Gastroesophageal sphincter (tissue), 3 donors: Measurements from ENCODE around the gene CFAP45.

Experiments
- EP300 ChIP-seq: sonication (generic); formaldehyde crosslinking; IDR thresholded peaks from one replicate; pipeline ENCODE4 v1.6.1; 2017; ENCODE audit warnings: antibody characterized with exemption, mild to moderate bottlenecking
- POLR2A ChIP-seq, 2 donors: fragments of 450-650 bp; IDR thresholded peaks; one replicate each; pipeline ENCODE4 v1.6.1; 2017; ENCODE audit warnings: antibody characterized with exemption in 2 of 2, mild to moderate bottlenecking in 2 of 2, moderate library complexity in 1 of 2
- TF ChIP-seq, protein P1 (sequence below), 4 experiments: fragments of 200-600 bp in 2 of 4; fragments of 450-650 bp in 2 of 4; sonication (generic) in 1 of 4; IDR thresholded peaks; one replicate each; pipeline ENCODE4 v1.5.1; 2017 to 2019; ENCODE audit warnings: antibody characterized with exemption in 4 of 4, mild to moderate bottlenecking in 2 of 4, moderate library complexity in 2 of 4

DNA sequence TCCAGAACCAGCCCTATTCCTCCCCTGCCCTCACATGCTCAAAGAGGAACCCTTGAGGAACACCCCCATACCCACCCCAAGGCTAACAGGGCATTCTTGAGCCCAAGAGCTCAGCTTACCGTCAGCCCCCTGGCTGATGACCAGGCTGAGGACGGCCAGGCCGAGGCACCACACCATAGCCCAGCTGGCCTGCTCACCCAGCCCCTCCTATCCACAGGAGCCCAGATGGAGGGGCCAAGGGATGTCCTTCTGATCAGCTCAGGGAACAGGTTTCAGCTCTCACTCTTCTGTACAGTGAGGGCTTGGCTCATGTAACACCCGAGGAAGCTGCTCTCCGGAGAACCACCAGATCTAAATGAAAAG lies 43.3 kb upstream of the CFAP45 start:
- TF ChIP-seq, protein P1, sequence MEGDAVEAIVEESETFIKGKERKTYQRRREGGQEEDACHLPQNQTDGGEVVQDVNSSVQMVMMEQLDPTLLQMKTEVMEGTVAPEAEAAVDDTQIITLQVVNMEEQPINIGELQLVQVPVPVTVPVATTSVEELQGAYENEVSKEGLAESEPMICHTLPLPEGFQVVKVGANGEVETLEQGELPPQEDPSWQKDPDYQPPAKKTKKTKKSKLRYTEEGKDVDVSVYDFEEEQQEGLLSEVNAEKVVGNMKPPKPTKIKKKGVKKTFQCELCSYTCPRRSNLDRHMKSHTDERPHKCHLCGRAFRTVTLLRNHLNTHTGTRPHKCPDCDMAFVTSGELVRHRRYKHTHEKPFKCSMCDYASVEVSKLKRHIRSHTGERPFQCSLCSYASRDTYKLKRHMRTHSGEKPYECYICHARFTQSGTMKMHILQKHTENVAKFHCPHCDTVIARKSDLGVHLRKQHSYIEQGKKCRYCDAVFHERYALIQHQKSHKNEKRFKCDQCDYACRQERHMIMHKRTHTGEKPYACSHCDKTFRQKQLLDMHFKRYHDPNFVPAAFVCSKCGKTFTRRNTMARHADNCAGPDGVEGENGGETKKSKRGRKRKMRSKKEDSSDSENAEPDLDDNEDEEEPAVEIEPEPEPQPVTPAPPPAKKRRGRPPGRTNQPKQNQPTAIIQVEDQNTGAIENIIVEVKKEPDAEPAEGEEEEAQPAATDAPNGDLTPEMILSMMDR (IDR thresholded peaks at IDR 0.05), result no peak
- TF ChIP-seq EP300 (no peak), POLR2A (IDR thresholded peaks at IDR 0.05) (no peak)
